IMR-90 (cell line): Measurements from ENCODE around the gene TXNDC15. TPM values are rescaled to one million over a fixed set of nuclear protein-coding genes. Genes with fewer than 3 reads are reported as not detected.

ENCODE experiments used
- ATAC-seq: fragments of 200-7000 bp; cut with Tn5 transposase; 2 replicates; pipeline ENCODE4 v1.9.1; 2020; ENCODE audit warnings: low read depth, mild to moderate bottlenecking, moderate library complexity
- BruUV-seq: library from RNA; stranded (reverse); fragments of 400-500 nt; replicated peaks from 2 replicates; lab custom pipeline; 2021; lab: Mats Ljungman, UMichigan
- CTCF ChIA-PET: fragments of 300-600 bp; formaldehyde crosslinking; extraction: SDS; loops from one replicate; lab custom pipeline; 2021; ENCODE audit warnings: antibody characterized with exemption; lab: Yijun Ruan, JAX
- POLR2A ChIA-PET: fragments of 300-600 bp; sonication (Branson Sonifier 250); formaldehyde crosslinking; loops from one replicate; lab custom pipeline; 2022; ENCODE audit warnings: antibody characterized with exemption; ENCODE audit not compliant: unreplicated experiment; lab: Charles Lee
- DNase-seq: peaks from one replicate; pipeline ENCODE4 v3.0.0; 2013
- H2AFZ ChIP-seq: replicated peaks from 2 replicates; pipeline ENCODE3; 2013; ENCODE audit warnings: low read length, mild to moderate bottlenecking; ENCODE audit not compliant: poor library complexity
- H2AK5ac ChIP-seq: 2 replicates; pipeline ENCODE4 v1.6.1; 2013; ENCODE audit warnings: low read depth, low read length, inconsistent platforms
- H2AK9ac ChIP-seq: replicated peaks from 2 replicates; pipeline ENCODE3; 2013; ENCODE audit warnings: mild to moderate bottlenecking, low read depth, low read length, moderate library complexity; ENCODE audit not compliant: poor library complexity
- H2BK120ac ChIP-seq: 2 replicates; pipeline ENCODE4 v1.6.1; 2013; ENCODE audit warnings: low read depth, low read length, inconsistent platforms
- H2BK15ac ChIP-seq: 3 replicates; pipeline ENCODE4 v1.6.1; 2013; ENCODE audit warnings: low read depth, low read length, inconsistent platforms
- H2BK20ac ChIP-seq: 2 replicates; pipeline ENCODE4 v1.6.1; 2013; ENCODE audit warnings: low read depth, mild to moderate bottlenecking, inconsistent platforms, low read length, moderate library complexity
- H2BK5ac ChIP-seq: 2 replicates; pipeline ENCODE4 v1.6.1; 2013; ENCODE audit warnings: mild to moderate bottlenecking, low read depth, low read length, inconsistent platforms; ENCODE audit not compliant: poor library complexity, severe bottlenecking
- H3K14ac ChIP-seq: replicated peaks from 2 replicates; pipeline ENCODE4 v1.6.1; 2013; ENCODE audit warnings: low read depth, low read length, inconsistent platforms
- H3K18ac ChIP-seq: 2 replicates; pipeline ENCODE4 v1.6.1; 2013; ENCODE audit warnings: low read depth, low read length, control low read depth
- H3K23ac ChIP-seq: 2 replicates; pipeline ENCODE4 v1.6.1; 2013; ENCODE audit warnings: low read depth, low read length, inconsistent platforms
- H3K27ac ChIP-seq: 2 replicates; pipeline ENCODE4 v1.5.1; 2013; ENCODE audit warnings: mild to moderate bottlenecking, control low read depth, low read length; ENCODE audit not compliant: insufficient read depth
- H3K27me3 ChIP-seq: 2 replicates; pipeline ENCODE4 v1.6.1; 2013; ENCODE audit warnings: low read length; ENCODE audit not compliant: control insufficient read depth, insufficient read depth
- H3K36me3 ChIP-seq: 2 replicates; pipeline ENCODE4 v1.6.1; 2013; ENCODE audit warnings: low read length, mixed read lengths; ENCODE audit not compliant: control insufficient read depth, insufficient read depth
- H3K4ac ChIP-seq: 2 replicates; pipeline ENCODE4 v1.6.1; 2013; ENCODE audit warnings: low read depth, low read length, inconsistent platforms
- H3K4me1 ChIP-seq: 2 replicates; pipeline ENCODE4 v1.6.1; 2013; ENCODE audit warnings: low read length, mixed read lengths; ENCODE audit not compliant: control insufficient read depth, insufficient read depth
- H3K4me2 ChIP-seq: 2 replicates; pipeline ENCODE4 v1.6.1; 2013; ENCODE audit warnings: low read depth, mild to moderate bottlenecking, control low read depth, low read length, moderate library complexity
- H3K4me3 ChIP-seq: 2 replicates; pipeline ENCODE4 v1.5.1; 2013; ENCODE audit warnings: low read depth, mild to moderate bottlenecking, control low read depth, low read length, moderate library complexity; ENCODE audit not compliant: insufficient read depth
- H3K56ac ChIP-seq: 2 replicates; pipeline ENCODE4 v1.6.1; 2013; ENCODE audit warnings: low read length, inconsistent platforms; ENCODE audit not compliant: insufficient read depth; ENCODE audit errors: extremely low read depth
- H3K79me1 ChIP-seq, 2 experiments: 2 replicates each; pipeline ENCODE4 v1.6.1; 2013; ENCODE audit warnings: low read length in 2 of 2, inconsistent platforms in 1 of 2, low read depth in 1 of 2
- H3K9ac ChIP-seq: 2 replicates; pipeline ENCODE4 v1.6.1; 2013; ENCODE audit warnings: low read depth, low read length, control low read depth
- H3K9me1 ChIP-seq: 2 replicates; pipeline ENCODE4 v1.6.1; 2013; ENCODE audit warnings: low read length, inconsistent platforms; ENCODE audit not compliant: insufficient read depth
- H3K9me3 ChIP-seq: 2 replicates; pipeline ENCODE4 v1.6.1; 2013; ENCODE audit warnings: low read length; ENCODE audit not compliant: control insufficient read depth, insufficient read depth
- H4K20me1 ChIP-seq: 2 replicates; pipeline ENCODE4 v1.6.1; 2013; ENCODE audit warnings: low read length, inconsistent platforms; ENCODE audit not compliant: insufficient read depth
- H4K5ac ChIP-seq: 2 replicates; pipeline ENCODE4 v1.6.1; 2013; ENCODE audit warnings: mild to moderate bottlenecking, low read depth, low read length, control low read depth
- H4K8ac ChIP-seq, 2 experiments: 2 replicates each; pipeline ENCODE4 v1.6.1; 2013; ENCODE audit warnings: low read depth in 2 of 2, low read length in 2 of 2, control low read depth in 1 of 2, inconsistent platforms in 1 of 2
- H4K91ac ChIP-seq: 2 replicates; pipeline ENCODE4 v1.6.1; 2013; ENCODE audit warnings: low read depth, low read length, inconsistent platforms; ENCODE audit not compliant: insufficient read depth
- BHLHE40 ChIP-seq: fragments of 150-350 bp; IDR thresholded peaks from 2 replicates; pipeline ENCODE4 v1.6.1; 2016; ENCODE audit warnings: mild to moderate bottlenecking, low read depth, low read length
- CEBPB ChIP-seq: IDR thresholded peaks from 2 replicates; pipeline ENCODE4 v1.6.1; 2012; ENCODE audit warnings: low read depth, low read length, improper control_type of control experiment
- CHD1 ChIP-seq: IDR thresholded peaks from 2 replicates; pipeline ENCODE4 v1.6.1; 2012; ENCODE audit warnings: low read depth, low read length, improper control_type of control experiment
- CTCF ChIP-seq: conservative IDR thresholded peaks from 2 replicates; pipeline ENCODE4 v1.5.1; 2012; ENCODE audit warnings: mild to moderate bottlenecking, low read depth, low read length, improper control_type of control experiment
- ELK1 ChIP-seq: fragments of 150-350 bp; IDR thresholded peaks from 2 replicates; pipeline ENCODE4 v1.6.1; 2016; ENCODE audit warnings: low read depth, mild to moderate bottlenecking, low read length, moderate library complexity, borderline replicate concordance
- FOS ChIP-seq: fragments of 150-350 bp; IDR thresholded peaks from 2 replicates; pipeline ENCODE4 v1.6.1; 2016; ENCODE audit warnings: low read depth, low read length
- MAFK ChIP-seq: IDR thresholded peaks from 2 replicates; pipeline ENCODE4 v1.6.1; 2012; ENCODE audit warnings: low read depth, low read length, improper control_type of control experiment
- MAZ ChIP-seq: IDR thresholded peaks from 2 replicates; pipeline ENCODE4 v1.6.1; 2012; ENCODE audit warnings: low read depth, mild to moderate bottlenecking, low read length, improper control_type of control experiment, moderate library complexity, borderline replicate concordance
- NFE2L2 ChIP-seq: fragments of 150-350 bp; IDR thresholded peaks from 2 replicates; pipeline ENCODE4 v1.6.1; 2016; ENCODE audit warnings: low read depth, mild to moderate bottlenecking, low read length
- RAD21 ChIP-seq: IDR thresholded peaks from 2 replicates; pipeline ENCODE4 v1.6.1; 2012; ENCODE audit warnings: low read length, improper control_type of control experiment
- RCOR1 ChIP-seq: IDR thresholded peaks from 2 replicates; pipeline ENCODE4 v1.6.1; 2012; ENCODE audit warnings: mild to moderate bottlenecking, low read length, improper control_type of control experiment; ENCODE audit not compliant: insufficient replicate concordance
- RFX5 ChIP-seq: IDR thresholded peaks from 2 replicates; pipeline ENCODE4 v1.8.0; 2012; ENCODE audit warnings: low read depth, mild to moderate bottlenecking, low read length, moderate library complexity
- SMC3 ChIP-seq: fragments of 150-350 bp; IDR thresholded peaks from 2 replicates; pipeline ENCODE4 v1.6.1; 2016; ENCODE audit warnings: low read depth, mild to moderate bottlenecking, antibody characterized with exemption, low read length, moderate library complexity
- WGBS, 2 experiments: methylation state at CpG; one replicate each; pipeline versions ENCODE4 v1.1.5 to v1.1.7; 2013; ENCODE audit warnings: missing lambda C conversion rate in 2 of 2; ENCODE audit not compliant: insufficient read length in 1 of 2; ENCODE audit errors: extremely low coverage in 2 of 2; 5-methylcytosine and 5-hydroxymethylcytosine counted together
- dilution Hi-C: fragments of 300-500 bp; cut with HindIII; formaldehyde crosslinking; loops from one replicate; pipeline ENCODE4 v1.14.3; 2018; ENCODE audit warnings: low sequenced_read_pairs; ENCODE audit not compliant: unreplicated experiment
- in situ Hi-C: fragments of 300-500 bp; cut with MboI; formaldehyde crosslinking; loops from 3 replicates; pipeline ENCODE4 v1.14.3; 2019; ENCODE audit warnings: low sequenced_read_pairs, inconsistent platforms, mixed read lengths
- intact Hi-C: fragments of 100-400 bp; cut with micrococcal nuclease; formaldehyde crosslinking; loops from 2 replicates; pipeline ENCODE4 v1.10.0; 2022
- polyA plus RNA-seq, 3 experiments: library from polyadenylated mRNA; depleted of rRNA; stranded (reverse); fragments of >200 nt; gene quantifications; 2 replicates each; pipeline ENCODE4 v1.2.3, GENCODE V29; 2012; ENCODE audit warnings: low replicate concordance in 1 of 3
- total RNA-seq: library from RNA; depleted of rRNA; stranded (reverse); fragments of >200 nt; gene quantifications from 2 replicates; pipeline ENCODE4 v1.2.3, GENCODE V29; 2012

Gene TXNDC15
- total and polyA plus RNA-seq, 2 of the 4 experiments (the other 2 are of a cell fraction), result 87.0 to 125 TPM

GRCh38 chr5:134833340-134834032 is 40.7 kb upstream of the TXNDC15 start:
- Histone ChIP-seq H2BK5ac (peak overlapping the region; percentile 97), H4K8ac (peak overlapping the region; percentile 94 to 97), H3K4me1 (peaks cover 11% of the 10 kb centered on the region), H2BK20ac (peak overlapping the region; percentile 95), H4K5ac (peak overlapping the region; percentile 89), H4K91ac (peak overlapping the region; percentile 86), H3K14ac (peak overlapping the region; percentile 87), H3K9ac (peak overlapping the region; percentile 39; the same call in 1 of the 2 replicates), H3K4ac (peak overlapping the region; percentile 81; the same call in 1 of the 2 replicates), H3K4me2 (peak overlapping the region; percentile 56; the same call in 1 of the 2 replicates), H3K9me3 (no peaks in the 10 kb centered on the region), H3K27me3 (no peaks in the 10 kb centered on the region), H3K18ac (peak overlapping the region; percentile 95), H3K79me1 (peaks cover 9 to 28% of the 10 kb centered on the region in 2 experiments), H3K4me3 (no peak overlapping the region), H2BK120ac (peak overlapping the region; percentile 92), H3K27ac (peak overlapping the region; percentile 98), H2BK15ac (peak overlapping the region; percentile 47), H3K9me1 (peaks cover 11% of the 10 kb centered on the region; the same call in 1 of the 2 replicates), H3K56ac (peak overlapping the region; percentile 82), H3K36me3 (peaks cover 8% of the 10 kb centered on the region), H4K20me1 (no peaks in the 10 kb centered on the region), H2AFZ (no peak overlapping the region), H3K23ac (peak overlapping the region; percentile 44; the same call in 1 of the 2 replicates), H2AK9ac (no peak overlapping the region), H2AK5ac (peak overlapping the region; percentile 77; the same call in 1 of the 2 replicates)
- peak; percentile 92 for ATAC-seq
- TF ChIP-seq RFX5, result no peak
- TF ChIP-seq RAD21, result no peak
- TF ChIP-seq BHLHE40, result no peak
- no peak for TF ChIP-seq MAFK
- no peak for TF ChIP-seq CEBPB
- TF ChIP-seq MAZ, result no peak
- TF ChIP-seq CTCF, result no peak
- TF ChIP-seq SMC3, result no peak
- no peak for TF ChIP-seq NFE2L2
- TF ChIP-seq RCOR1, result no peak
- no peak for TF ChIP-seq CHD1
- no peak for TF ChIP-seq FOS
- no peak for TF ChIP-seq ELK1
- POLR2A ChIA-PET, result interaction anchor here (1.2 kb wide), 1 partner anchor 16 kb away, joined by 3 read pairs; no protein-coding TSS in a partner anchor
- in situ Hi-C loops, result no loop called here
- DNase-seq, result peak; percentile 86
- WGBS, 2 experiments, result 20 to 100% methylated on average over 1 of the region's 3 CpGs
- CTCF ChIA-PET, result no interaction called here
- BruUV-seq, result no TSS peak
- intact Hi-C loops, result loop anchor here (1.0 kb wide), 1 partner anchor 9 kb away; no protein-coding TSS in a partner anchor
- dilution Hi-C loops, result no loop called here
